GM19324 (cell line): Measurements from ENCODE around the gene CHCHD6.

ENCODE experiments used
- ATAC-seq: cut with Tn5 transposase; IDR thresholded peaks from one replicate; pipeline ENCODE4 v1.9.1; 2021; ENCODE audit warnings: mild to moderate bottlenecking, moderate library complexity; ENCODE audit not compliant: unreplicated experiment, low FRiP score

Gene CHCHD6

GRCh38 chr3:126737527-126737926, 33.5 kb downstream of the CHCHD6 start:
- ATAC-seq: no peak

- no peak for ATAC-seq
Measured at GRCh38 chr3:126742057-126742456, 38.0 kb downstream of the CHCHD6 start.

- ATAC-seq: no peak
Measured at GRCh38 chr3:126743350-126743749, 39.3 kb downstream of the CHCHD6 start.

- no peak for ATAC-seq
Measured at GRCh38 chr3:126743781-126744180, 39.7 kb downstream of the CHCHD6 start.

- no peak for ATAC-seq
Measured at GRCh38 chr3:126745760-126746394, 41.8 kb downstream of the CHCHD6 start.

GRCh38 chr3:126746395-126747177, 42.5 kb downstream of the CHCHD6 start:
- ATAC-seq: no peak

GRCh38 chr3:126747768-126748167, 43.7 kb downstream of the CHCHD6 start:
- no peak for ATAC-seq

- no peak for ATAC-seq
Measured at GRCh38 chr3:126748701-126749546, 44.9 kb downstream of the CHCHD6 start.

- no peak for ATAC-seq
Measured at GRCh38 chr3:126749547-126749875, 45.5 kb downstream of the CHCHD6 start.

GRCh38 chr3:126749931-126750755, 46.1 kb downstream of the CHCHD6 start:
- ATAC-seq: no peak

- ATAC-seq: no peak
Measured at GRCh38 chr3:126750756-126751121, 46.7 kb downstream of the CHCHD6 start.

- ATAC-seq: no peak
Measured at GRCh38 chr3:126751611-126752302, 47.7 kb downstream of the CHCHD6 start.

GRCh38 chr3:126752303-126753190, 48.5 kb downstream of the CHCHD6 start:
- ATAC-seq: no peak

- ATAC-seq: no peak
Measured at GRCh38 chr3:126753191-126754160, 49.4 kb downstream of the CHCHD6 start.

GRCh38 chr3:126755866-126756265, 51.8 kb downstream of the CHCHD6 start:
- ATAC-seq: no peak

GRCh38 chr3:126758026-126758425, 54.0 kb downstream of the CHCHD6 start:
- no peak for ATAC-seq

GRCh38 chr3:126758882-126759281, 54.8 kb downstream of the CHCHD6 start:
- ATAC-seq: no peak

- ATAC-seq: no peak
Measured at GRCh38 chr3:126760541-126760940, 56.5 kb downstream of the CHCHD6 start.
